HG03097 (cell line): ENCODE data around the gene BOD1L1.

Experiments used
- ATAC-seq: cut with Tn5 transposase; IDR thresholded peaks from one replicate; pipeline ENCODE4 v1.9.1; 2021; ENCODE audit not compliant: unreplicated experiment, low FRiP score

Gene BOD1L1

DNA sequence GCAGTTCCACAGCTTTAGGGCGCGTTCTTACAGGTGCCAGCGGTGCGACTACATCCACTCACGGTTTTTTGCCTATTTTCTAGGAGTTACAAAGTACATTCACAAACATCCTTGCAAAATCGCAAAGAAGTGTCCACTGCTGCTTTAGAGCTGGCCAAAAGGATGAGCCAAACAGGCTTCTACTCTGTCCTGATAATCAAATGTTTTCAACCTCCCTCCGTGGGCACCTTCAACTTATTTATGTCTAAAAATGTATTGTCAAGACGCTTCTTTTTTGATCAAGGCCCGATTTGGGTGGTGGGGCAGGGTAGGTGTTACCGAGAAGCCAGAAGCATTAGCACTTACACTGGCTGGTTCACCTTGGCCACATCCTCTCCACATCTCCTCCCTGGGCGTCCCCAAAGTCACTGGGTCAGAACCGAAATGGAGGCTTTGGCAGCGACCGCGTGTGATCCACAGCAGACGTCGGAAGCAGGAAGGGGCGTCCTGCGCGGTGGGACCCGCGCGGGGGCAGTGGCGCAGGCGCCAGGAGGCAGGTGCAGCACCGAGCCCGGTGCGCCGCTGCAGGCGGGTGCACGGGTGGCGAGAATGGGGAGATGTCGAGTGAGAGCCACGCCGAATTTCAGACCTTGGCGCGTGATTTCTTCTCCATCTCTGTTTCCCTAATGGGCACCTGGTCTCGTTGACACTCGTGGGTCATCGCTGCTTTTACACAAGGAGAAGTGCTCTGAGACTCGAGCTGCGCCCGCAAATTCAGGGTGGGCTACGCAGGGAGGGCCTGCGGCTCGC lies 100.1 kb downstream of the BOD1L1 start:
- no peak for ATAC-seq

- no peak for ATAC-seq
These were observed 100.9 kb downstream of the BOD1L1 start for GRCh38 chr4:13526658-13527057.

- no peak for ATAC-seq
These were observed 101.8 kb downstream of the BOD1L1 start for GRCh38 chr4:13525606-13526281.

GRCh38 chr4:13524504-13525243 lies 102.9 kb downstream of the BOD1L1 start:
- no peak for ATAC-seq

DNA sequence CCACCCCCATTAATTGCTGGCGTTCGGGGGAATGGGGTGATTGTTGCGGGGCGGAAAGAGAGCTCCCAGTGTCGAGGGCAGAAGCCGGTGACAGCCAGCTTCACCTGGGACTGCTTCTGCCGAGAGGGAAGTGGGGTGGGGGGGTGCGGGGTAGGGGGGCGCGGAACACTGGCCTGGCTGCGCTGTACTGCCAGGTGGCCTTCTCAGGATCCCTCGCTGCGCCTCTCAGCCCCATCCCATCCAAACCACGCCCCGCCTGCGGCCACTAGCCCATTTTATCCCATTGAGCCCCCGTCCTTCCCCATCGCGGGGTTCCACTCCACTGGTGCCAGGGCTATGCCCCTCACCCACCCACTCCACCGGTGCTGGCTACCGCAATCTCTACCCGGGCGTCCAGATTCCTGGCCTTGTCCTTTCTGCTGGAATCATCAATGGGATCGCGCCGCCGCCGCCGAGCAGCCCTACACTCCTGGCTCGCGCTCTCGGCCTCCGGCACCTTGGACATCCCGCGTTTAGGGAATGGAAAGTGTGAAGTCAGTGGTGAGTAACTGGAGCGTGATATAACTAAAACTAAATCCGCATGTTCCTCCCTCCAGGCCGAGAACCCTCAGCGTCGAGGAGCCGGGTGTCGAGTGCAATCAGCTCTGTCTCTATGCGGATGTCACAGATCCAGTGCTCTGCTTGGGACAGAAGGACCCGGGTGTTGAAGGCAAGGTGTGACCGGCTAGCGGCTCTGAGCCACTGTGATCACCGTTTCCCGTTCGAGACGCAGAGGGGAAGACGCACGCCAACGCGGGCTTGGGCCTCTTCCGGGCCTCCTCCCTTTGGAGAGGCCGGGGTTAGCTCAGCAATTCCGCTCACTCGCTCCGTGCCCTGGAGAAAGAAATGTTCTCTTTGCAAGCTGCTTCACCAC lies 103.7 kb downstream of the BOD1L1 start:
- no peak for ATAC-seq

DNA sequence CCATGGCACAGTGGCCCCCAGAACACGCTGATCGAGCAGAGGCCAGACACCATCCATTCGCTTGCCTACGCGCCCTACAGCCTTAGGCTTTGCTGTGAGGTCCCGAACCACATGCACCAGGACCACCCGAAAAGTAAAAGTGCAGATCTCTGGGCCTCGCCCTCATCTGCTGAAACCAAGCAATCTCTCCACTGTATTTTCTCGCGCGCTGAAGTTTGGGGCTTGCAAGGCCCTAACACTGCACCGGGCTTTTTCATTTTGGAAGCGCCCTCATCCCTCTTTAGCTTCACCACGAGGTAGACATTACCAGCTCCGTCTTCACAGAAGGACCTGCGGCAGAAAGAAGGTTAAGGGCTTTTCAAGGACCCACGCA lies 104.4 kb downstream of the BOD1L1 start:
- ATAC-seq = no peak

DNA sequence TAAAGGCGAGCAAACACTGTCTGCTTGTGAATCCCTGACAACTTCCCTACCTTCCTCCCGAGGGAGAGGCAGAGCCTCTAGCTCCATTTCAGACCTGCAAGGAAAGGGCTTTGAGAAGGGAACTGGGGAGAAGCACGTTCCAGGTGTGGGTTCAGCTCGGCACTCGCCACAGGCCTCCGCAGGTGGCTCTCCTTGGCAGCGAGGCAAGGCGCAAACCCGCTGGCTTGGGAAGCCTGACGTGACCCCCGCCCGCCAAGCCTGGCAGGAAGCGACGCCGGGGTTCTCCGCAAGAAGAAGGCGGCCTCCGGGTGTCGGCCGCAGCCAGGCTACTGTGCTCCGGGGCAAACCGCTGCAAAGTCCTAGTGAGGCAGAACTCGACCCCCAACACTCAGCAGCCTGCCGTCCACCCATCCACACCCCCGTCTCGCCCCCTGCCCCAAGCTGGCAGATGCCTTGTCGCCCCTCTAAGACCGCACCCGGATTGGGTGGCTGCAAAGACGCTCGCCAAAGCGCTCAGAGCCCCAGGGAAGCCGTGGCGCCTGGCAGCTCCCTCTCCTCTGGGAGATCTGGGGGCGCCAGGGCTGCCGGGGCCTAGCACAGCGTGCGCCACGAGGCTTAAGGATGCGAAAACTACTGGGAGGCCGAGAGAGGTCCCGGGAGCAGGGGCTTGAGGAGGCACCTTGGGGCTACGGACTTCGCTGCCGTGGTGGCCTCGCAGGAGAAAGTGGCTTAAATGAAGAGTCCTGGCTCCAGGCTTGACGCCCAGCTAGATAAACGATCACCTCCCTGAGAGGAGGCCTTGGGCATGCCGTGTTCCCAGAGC lies 105.0 kb downstream of the BOD1L1 start:
- ATAC-seq = no peak

DNA sequence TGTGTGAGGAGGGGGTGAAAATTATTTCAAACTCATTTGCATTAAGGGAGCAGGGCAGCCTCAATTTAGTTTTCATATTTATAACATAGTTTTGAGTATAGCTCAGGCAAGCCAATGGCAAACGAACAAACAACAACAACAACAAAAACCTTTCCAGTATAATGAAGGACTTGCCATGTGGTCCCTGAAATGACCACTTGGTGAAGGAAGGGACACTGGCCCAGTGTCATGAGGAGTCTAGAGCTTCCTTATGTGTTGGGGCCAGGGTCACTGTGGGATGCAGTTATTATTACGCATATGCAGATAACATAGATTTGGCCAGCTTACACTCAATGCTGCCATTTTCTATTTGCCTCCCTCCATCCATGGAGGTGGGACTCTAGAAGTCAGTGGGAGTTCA lies 106.5 kb downstream of the BOD1L1 start:
- ATAC-seq = no peak
